Measurements from ENCODE around the gene RIMKLA. TPM values are rescaled to one million over a fixed set of nuclear protein-coding genes. Genes with fewer than 3 reads are reported as not detected.

RIMKLA gene
- total RNA-seq, 1 donor from 2014 or later, result 0.31 TPM

- Mint-ChIP-seq H3K4me3 (no peak overlapping the region), H3K27ac (no peak overlapping the region), H3K27me3 (ENCODE audit: low read depth) (peaks cover 47% of the 10 kb centered on the region), H3K4me1 (no peaks in the 10 kb centered on the region), H3K36me3 (no peaks in the 10 kb centered on the region), H3K9me3 (no peaks in the 10 kb centered on the region)
- DNase-seq (ENCODE audit: low spot score in 2 of 2, unreplicated experiment in 2 of 2), result no peak
- TF ChIP-seq CTCF (IDR thresholded peaks at IDR 0.05; ENCODE audit: unreplicated experiment), result no peak
Measured at GRCh38 chr1:42372796-42373195, 7.8 kb upstream of the RIMKLA start.

GRCh38 chr1:42379794-42380585, 602 bp upstream of the RIMKLA start:
- DNase-seq (ENCODE audit: low spot score in 2 of 2, unreplicated experiment in 2 of 2), result no peak
- peak overlapping the region; percentile 73 for H3K4me3 Mint-ChIP-seq
- H3K27ac Mint-ChIP-seq, result no peak overlapping the region
- H3K36me3 Mint-ChIP-seq, result no peaks in the 10 kb centered on the region
- peaks cover 4% of the 10 kb centered on the region for H3K4me1 Mint-ChIP-seq
- peaks cover 78% of the 10 kb centered on the region for H3K27me3 Mint-ChIP-seq (ENCODE audit: low read depth)
- H3K9me3 Mint-ChIP-seq, result no peaks in the 10 kb centered on the region
- no peak for TF ChIP-seq CTCF (IDR thresholded peaks at IDR 0.05; ENCODE audit: unreplicated experiment)

GRCh38 chr1:42381280-42381673, 685 bp downstream of the RIMKLA start:
- peaks cover 4% of the 10 kb centered on the region for H3K4me1 Mint-ChIP-seq
- no peak for DNase-seq (ENCODE audit: low spot score in 2 of 2, unreplicated experiment in 2 of 2)
- peaks cover 77% of the 10 kb centered on the region for H3K27me3 Mint-ChIP-seq (ENCODE audit: low read depth)
- H3K36me3 Mint-ChIP-seq, result no peaks in the 10 kb centered on the region
- H3K9me3 Mint-ChIP-seq, result no peaks in the 10 kb centered on the region
- peak overlapping the region; percentile 37 for H3K4me3 Mint-ChIP-seq
- no peak for TF ChIP-seq CTCF (IDR thresholded peaks at IDR 0.05; ENCODE audit: unreplicated experiment)
- no peak overlapping the region for H3K27ac Mint-ChIP-seq

- no peak for DNase-seq (ENCODE audit: low spot score in 2 of 2, unreplicated experiment in 2 of 2)
Measured at GRCh38 chr1:42385283-42385682, 4.7 kb downstream of the RIMKLA start.

GRCh38 chr1:42386051-42386450, 5.5 kb downstream of the RIMKLA start:
- DNase-seq (ENCODE audit: low spot score in 2 of 2, unreplicated experiment in 2 of 2), result no peak
- Mint-ChIP-seq H3K4me1 (no peaks in the 10 kb centered on the region), H3K4me3 (no peak overlapping the region), H3K27me3 (ENCODE audit: low read depth) (peaks cover 43% of the 10 kb centered on the region), H3K27ac (no peak overlapping the region), H3K36me3 (no peaks in the 10 kb centered on the region), H3K9me3 (no peaks in the 10 kb centered on the region)
- no peak for TF ChIP-seq CTCF (IDR thresholded peaks at IDR 0.05; ENCODE audit: unreplicated experiment)

More at GRCh38 chr1:42385283-42385682, 4.7 kb downstream of the RIMKLA start:
- H3K27ac Mint-ChIP-seq, result no peak overlapping the region
- peaks cover 46% of the 10 kb centered on the region for H3K27me3 Mint-ChIP-seq (ENCODE audit: low read depth)
- no peaks in the 10 kb centered on the region for H3K36me3 Mint-ChIP-seq
- no peak for TF ChIP-seq CTCF (IDR thresholded peaks at IDR 0.05; ENCODE audit: unreplicated experiment)
- no peaks in the 10 kb centered on the region for H3K9me3 Mint-ChIP-seq
- H3K4me1 Mint-ChIP-seq, result no peaks in the 10 kb centered on the region
- H3K4me3 Mint-ChIP-seq, result no peak overlapping the region
